Measurements from ENCODE around the gene C12orf50. TPM values are rescaled to one million over a fixed set of nuclear protein-coding genes. Genes with fewer than 3 reads are reported as not detected.
"Not testable (repeated sequence)": the region's sequence is repeated elsewhere in the genome, so short reads cannot be mapped to it uniquely, and the experiment has no call there.

C12orf50 gene
- total RNA-seq, 1 donor = not detected

GRCh38 chr12:87975879-87976278 lies 53.3 kb downstream of the C12orf50 start:
- TF ChIP-seq, protein P1, sequence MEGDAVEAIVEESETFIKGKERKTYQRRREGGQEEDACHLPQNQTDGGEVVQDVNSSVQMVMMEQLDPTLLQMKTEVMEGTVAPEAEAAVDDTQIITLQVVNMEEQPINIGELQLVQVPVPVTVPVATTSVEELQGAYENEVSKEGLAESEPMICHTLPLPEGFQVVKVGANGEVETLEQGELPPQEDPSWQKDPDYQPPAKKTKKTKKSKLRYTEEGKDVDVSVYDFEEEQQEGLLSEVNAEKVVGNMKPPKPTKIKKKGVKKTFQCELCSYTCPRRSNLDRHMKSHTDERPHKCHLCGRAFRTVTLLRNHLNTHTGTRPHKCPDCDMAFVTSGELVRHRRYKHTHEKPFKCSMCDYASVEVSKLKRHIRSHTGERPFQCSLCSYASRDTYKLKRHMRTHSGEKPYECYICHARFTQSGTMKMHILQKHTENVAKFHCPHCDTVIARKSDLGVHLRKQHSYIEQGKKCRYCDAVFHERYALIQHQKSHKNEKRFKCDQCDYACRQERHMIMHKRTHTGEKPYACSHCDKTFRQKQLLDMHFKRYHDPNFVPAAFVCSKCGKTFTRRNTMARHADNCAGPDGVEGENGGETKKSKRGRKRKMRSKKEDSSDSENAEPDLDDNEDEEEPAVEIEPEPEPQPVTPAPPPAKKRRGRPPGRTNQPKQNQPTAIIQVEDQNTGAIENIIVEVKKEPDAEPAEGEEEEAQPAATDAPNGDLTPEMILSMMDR (IDR thresholded peaks at IDR 0.05; ENCODE audit: insufficient read depth, low read depth, low read length) = no peak
- DNase-seq (ENCODE audit: low read depth) = no peak
- H3K4me3 ChIP-seq (ENCODE audit: low read depth, low read length) = no peak overlapping the region

GRCh38 chr12:87967871-87968270 lies 61.3 kb downstream of the C12orf50 start:
- TF ChIP-seq, protein P1 (IDR thresholded peaks at IDR 0.05; ENCODE audit: insufficient read depth, low read depth, low read length) = no peak
- DNase-seq (ENCODE audit: low read depth) = no peak
- H3K4me3 ChIP-seq (ENCODE audit: low read depth, low read length) = no peak overlapping the region

DNA sequence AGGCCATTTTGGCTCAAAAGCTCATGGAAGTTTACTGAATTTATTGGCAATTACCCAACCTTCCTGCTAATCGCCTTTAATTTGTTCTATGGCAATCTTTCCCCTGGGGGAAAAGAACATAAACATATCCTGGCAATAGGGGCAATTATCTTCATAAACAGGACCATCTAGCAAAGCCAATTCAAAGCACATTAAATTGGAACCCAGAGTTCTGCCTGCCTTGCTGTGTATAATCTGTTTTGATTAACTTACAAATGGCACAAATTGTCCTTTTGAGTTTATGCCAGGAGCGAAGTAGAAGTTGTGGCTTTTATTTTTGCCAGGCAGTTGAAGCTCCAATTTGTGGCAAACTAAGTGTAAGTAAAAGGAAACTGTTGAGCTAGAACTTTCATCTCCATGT lies 68.6 kb downstream of the C12orf50 start:
- no peak for DNase-seq (ENCODE audit: low read depth)
- H3K4me3 ChIP-seq (ENCODE audit: low read depth, low read length) = no peak overlapping the region
- TF ChIP-seq, protein P1 (IDR thresholded peaks at IDR 0.05; ENCODE audit: insufficient read depth, low read depth, low read length) = no peak

- not testable (repeated sequence) for H3K4me3 ChIP-seq (ENCODE audit: low read depth, low read length); DNase-seq (ENCODE audit: low read depth)
Measured at GRCh38 chr12:87954028-87954427, 75.2 kb downstream of the C12orf50 start.

GRCh38 chr12:87953256-87953860 lies 75.8 kb downstream of the C12orf50 start:
- TF ChIP-seq, protein P1 (IDR thresholded peaks at IDR 0.05; ENCODE audit: insufficient read depth, low read depth, low read length) = peak; percentile 49
- peak; percentile 37 for DNase-seq (ENCODE audit: low read depth)

DNA sequence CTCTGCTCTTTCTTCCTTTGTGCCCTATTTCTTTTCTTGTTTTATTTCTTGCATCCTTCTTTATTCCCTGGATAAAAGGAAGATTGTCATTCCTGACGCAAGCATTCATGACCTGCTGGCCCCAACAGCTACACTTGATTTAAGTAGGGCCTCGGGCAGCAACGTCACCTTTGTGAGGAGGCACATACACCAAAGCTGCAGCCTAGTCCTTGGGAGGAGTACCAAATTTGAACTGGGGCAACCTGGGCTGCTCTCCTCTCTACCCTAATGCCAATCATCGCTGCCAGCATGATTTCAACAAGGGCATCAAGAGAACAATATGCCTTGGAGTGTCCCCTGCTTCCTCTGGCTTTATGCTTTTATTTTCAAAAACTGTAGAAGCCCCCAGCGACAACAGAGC lies 76.4 kb downstream of the C12orf50 start:
- DNase-seq (ENCODE audit: low read depth) = peak; percentile 21
- H3K4me3 ChIP-seq (ENCODE audit: low read depth, low read length) = no peak overlapping the region
- TF ChIP-seq, protein P1 (IDR thresholded peaks at IDR 0.05; ENCODE audit: insufficient read depth, low read depth, low read length) = no peak

More at GRCh38 chr12:87953256-87953860, 75.8 kb downstream of the C12orf50 start:
- no peak overlapping the region for H3K4me3 ChIP-seq (ENCODE audit: low read depth, low read length)

DNA sequence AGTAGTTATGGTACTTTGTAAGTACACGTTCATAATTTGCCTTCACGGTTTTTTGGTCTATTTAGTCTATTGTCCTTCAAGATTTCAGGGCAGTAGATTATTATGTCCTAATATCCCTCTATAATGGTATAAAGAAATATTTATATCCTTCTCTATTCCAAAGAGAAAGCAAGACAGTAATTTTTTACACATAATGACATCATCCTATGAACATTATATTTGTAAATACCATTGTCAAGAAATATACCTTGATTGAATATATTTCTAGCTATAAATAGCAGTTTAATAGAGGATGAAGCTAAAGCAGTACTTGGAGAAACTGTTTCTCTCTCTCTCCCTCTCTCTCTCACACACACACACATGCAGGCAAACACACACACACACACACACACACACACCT lies 77.0 kb downstream of the C12orf50 start:
- DNase-seq (ENCODE audit: low read depth) = no peak
- H3K4me3 ChIP-seq (ENCODE audit: low read depth, low read length) = no peak overlapping the region
- TF ChIP-seq, protein P1 (IDR thresholded peaks at IDR 0.05; ENCODE audit: insufficient read depth, low read depth, low read length) = no peak

Data from fibroblast of villous mesenchyme (primary cell).